Neural cell (in vitro differentiated cells): ENCODE results near the gene C1orf141.

Experiments used
- CTCF ChIP-seq: fragments of 450-650 bp; IDR thresholded peaks from 2 replicates; pipeline ENCODE4 v1.5.1; 2014; ENCODE audit warnings: antibody characterized with exemption, mild to moderate bottlenecking, moderate library complexity; ENCODE audit not compliant: poor library complexity, severe bottlenecking
- EZH2 ChIP-seq: fragments of 200-600, 300-800 bp; shearing (Covaris generic), sonication (generic); IDR thresholded peaks from 2 replicates; pipeline ENCODE4 v1.6.1; 2014; ENCODE audit warnings: antibody characterized with exemption, low read length, borderline replicate concordance, mild to moderate bottlenecking; ENCODE audit not compliant: insufficient read depth, poor library complexity, severe bottlenecking
- POLR2AphosphoS5 ChIP-seq: IDR thresholded peaks from 2 replicates; pipeline ENCODE4 v1.6.1; 2012
- RAD21 ChIP-seq: fragments of 450-650 bp; conservative IDR thresholded peaks from 2 replicates; pipeline ENCODE4 v1.6.1; 2014; ENCODE audit warnings: antibody characterized with exemption, mild to moderate bottlenecking, moderate library complexity
- TAF1 ChIP-seq: IDR thresholded peaks from 2 replicates; pipeline ENCODE4 v1.6.1; 2012; ENCODE audit warnings: low read depth

- TF ChIP-seq CTCF (no peak), RAD21 (no peak), POLR2AphosphoS5 (no peak), EZH2 (no peak), TAF1 (no peak)
Observed at GRCh38 chr1:67140460-67140859, 5.7 kb upstream of the C1orf141 start.
